GM18526 (cell line): ENCODE measurements around the gene GALNT7.

Experiments
- POLR2A ChIP-seq: IDR thresholded peaks from 3 replicates; pipeline ENCODE4 v1.6.1; 2011; ENCODE audit not compliant: insufficient read length; ENCODE audit errors: extremely low read depth

The GALNT7 gene

DNA sequence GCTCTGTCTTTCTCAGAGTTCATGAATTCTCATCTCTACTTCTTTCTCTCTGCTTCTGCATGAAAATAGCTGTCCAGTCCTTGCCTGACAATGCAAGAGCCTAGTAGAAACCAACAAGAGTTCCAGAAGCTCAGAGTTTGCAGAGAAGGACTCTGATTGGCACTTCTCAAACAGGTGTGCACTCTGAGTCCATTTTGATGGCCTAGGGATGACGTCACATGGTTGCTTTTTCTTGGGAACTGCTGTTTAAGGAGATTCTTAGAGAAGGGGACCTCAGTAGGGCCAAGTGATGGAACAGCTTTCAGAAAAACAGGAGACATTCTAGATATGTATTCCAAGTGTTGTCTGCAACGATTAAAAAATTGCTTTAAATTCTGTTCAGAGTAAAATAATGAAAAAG lies 108.7 kb downstream of the GALNT7 start:
- TF ChIP-seq POLR2A = no peak

DNA sequence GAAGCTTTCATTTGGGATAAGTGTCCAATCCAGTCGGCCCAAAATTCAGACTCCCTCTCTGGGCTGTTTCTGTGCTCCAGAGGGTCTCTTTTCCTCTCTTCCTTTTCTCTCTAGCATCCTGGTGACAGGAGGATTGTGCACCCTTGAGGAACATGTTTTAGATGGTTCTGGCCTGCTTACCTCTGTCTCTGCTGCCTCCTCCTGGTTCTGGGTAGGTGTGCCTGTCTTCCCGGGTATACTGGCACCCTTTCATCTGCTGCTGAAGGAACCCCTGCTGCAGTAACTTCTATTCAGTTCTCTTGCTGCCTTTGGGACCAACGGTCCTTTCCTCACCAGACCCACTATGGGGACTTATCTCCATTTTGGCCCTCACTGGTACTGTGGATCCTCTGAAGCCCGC lies 112.4 kb downstream of the GALNT7 start:
- TF ChIP-seq POLR2A = no peak

DNA sequence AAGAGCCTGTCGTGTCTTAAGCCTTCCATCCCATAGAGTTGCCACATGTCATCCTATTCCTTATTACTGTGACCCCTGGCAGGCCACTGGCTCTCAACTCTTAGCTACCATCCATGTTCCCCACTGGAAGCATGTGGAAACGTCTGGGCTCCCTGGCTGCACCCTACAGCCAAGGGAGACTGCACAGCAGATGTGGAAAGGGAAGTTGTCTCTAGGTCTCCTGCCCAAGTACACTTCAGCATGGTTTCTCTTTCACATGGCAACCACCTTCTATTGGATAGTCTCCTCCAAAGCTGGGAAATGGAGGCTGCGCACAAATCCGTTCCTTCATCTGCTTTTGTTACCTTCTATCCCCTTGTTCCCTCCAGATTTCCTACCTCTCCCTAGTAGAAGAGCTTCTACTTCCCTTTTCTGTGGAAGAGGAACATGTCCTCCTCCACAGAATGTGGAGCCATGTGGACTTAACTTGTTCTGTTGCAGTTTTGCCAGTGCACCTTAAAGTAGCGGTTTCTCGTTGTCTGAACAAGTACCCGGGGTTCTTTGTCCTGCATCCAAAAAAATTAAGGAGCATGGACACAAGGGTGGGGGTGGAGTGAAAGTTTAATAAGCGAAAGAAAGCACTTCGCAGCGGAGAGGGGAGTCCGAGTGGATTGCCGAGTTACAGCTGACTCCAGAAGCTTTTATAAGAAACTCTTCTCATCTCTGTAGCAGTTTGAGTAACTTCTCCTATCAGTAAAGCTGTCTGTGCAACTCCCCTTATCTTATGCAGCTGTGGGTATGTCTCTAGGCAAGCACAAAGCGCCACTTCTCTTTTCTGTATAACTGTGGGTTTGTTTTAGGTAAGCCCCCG lies 113.0 kb downstream of the GALNT7 start:
- no peak for TF ChIP-seq POLR2A

DNA sequence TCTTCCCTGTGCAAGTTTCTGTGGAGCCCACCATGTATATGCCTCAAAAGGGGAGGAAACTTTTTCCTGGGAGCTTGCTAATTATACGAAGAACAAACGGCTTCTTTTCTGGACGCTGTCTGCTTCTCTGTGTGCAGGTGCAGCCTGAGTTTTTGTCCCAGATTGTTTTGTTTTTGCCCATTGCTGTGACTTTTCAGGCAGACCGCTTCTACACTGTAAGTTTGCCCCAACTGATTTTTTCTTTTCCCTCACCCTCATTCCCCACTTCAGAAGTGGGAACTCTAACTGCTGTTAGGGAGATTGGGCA lies 113.6 kb downstream of the GALNT7 start:
- TF ChIP-seq POLR2A = no peak

- no peak for TF ChIP-seq POLR2A
Observed at GRCh38 chr4:173282626-173283025, 114.0 kb downstream of the GALNT7 start.

DNA sequence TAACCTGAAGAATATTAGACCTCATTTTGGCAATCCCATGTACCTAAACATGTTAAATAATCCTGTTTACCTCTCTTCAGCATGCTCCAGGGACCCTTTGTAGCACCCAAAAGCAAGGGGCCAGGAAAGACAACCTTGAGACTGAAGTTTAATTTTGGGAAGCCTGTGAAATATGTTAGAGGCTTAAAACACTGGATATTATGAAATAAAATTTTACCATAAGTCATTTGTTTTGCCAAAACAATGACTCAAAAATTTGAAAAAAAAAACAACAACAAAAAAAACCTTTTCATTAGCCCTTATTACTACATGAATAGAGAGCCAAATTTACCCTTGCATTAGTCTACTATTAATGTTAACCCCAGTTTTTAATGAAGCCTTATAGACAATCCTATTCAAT lies 115.9 kb downstream of the GALNT7 start:
- TF ChIP-seq POLR2A = no peak

GRCh38 chr4:173287486-173287885 lies 118.9 kb downstream of the GALNT7 start:
- TF ChIP-seq POLR2A = no peak

- no peak for TF ChIP-seq POLR2A
Observed at GRCh38 chr4:173288296-173288695, 119.7 kb downstream of the GALNT7 start.

DNA sequence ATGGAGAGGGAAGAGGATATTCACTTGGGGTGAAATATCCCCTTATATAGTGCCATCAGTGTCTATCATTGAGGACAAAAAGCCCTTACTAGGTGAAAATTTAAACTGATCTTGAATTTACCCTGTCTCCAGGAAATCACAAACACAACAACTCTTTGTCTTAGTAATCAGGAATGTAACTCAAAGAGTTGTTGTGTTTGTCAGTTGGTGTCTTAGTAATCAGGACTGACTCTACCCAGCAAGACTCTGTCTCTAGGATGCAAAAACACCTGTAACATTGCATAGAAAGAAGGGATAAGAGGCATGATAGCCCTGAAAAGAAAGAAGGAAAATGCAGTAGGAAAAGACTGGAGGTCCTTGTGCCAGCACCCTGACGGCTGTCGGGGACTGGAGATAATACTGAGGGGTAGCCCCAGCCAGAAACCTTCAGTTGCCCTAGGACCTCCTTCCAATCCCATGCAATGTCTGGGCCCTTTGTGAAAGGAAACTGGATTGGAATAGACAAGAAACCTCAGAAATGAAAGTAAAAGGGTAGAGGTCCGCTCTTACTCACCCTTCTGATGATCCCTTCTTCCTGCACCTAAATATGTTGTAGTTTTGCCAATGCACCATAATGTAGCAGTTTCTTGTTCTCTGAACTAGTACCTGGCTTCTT lies 120.2 kb downstream of the GALNT7 start:
- no peak for TF ChIP-seq POLR2A

GRCh38 chr4:173289353-173289727 lies 120.7 kb downstream of the GALNT7 start:
- no peak for TF ChIP-seq POLR2A

DNA sequence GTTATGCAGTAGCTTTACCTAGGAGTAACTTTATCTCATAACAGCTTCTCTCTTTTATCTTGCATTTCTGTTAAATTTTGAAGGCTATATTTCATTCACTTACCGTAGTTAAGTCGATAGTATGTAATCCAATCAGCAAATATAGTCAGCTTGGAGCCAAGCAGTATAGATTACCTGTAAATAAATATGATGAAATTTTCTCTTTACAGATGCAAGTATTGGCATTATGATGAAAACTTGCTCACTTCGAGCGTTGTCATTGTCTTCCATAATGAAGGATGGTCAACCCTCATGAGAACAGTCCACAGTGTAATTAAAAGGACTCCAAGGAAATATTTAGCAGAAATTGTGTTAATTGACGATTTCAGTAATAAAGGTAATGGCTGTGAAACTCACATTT lies 123.3 kb downstream of the GALNT7 start:
- no peak for TF ChIP-seq POLR2A

DNA sequence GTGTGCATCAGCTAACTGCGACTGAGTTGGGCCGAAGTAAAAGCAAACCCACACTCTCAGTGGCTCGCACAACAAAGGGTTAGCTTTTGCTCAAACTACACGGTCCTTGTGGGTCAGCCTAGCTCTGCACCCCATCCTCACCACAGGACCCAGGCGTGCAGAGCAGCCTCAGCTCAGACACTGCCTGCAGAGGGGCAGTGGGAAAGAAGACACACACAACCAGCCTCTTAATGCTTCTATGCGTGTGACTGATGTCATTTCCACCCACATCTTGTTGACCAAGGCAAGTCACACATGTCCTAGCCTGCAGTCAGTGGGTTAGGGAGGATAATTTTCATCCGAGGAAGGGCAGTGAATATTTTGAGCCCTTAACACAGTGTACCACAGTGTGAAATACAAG lies 125.1 kb downstream of the GALNT7 start:
- TF ChIP-seq POLR2A = no peak

GRCh38 chr4:173294444-173294843 lies 125.8 kb downstream of the GALNT7 start:
- TF ChIP-seq POLR2A = no peak

GRCh38 chr4:173301518-173302201 lies 133.0 kb downstream of the GALNT7 start:
- TF ChIP-seq POLR2A = no peak

DNA sequence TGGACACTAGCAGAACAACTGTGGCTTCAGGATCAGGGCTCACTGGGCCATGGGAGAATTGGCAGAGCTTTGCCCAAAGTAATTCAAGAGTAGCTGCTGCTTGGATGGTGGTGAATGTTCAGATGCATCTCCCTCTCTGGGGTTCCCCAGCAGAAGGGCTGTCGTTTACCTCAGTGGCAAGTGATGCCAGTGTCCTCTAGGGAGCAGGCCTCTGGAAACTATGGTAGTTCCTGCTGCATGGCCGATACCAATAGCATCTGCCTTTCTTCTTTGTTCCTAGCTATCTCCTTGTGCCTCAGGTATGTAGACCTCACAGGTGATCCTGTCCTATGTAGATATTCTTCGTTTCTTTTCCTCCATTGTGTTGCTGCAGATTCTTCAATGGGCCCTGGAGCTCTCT lies 139.2 kb downstream of the GALNT7 start:
- no peak for TF ChIP-seq POLR2A

DNA sequence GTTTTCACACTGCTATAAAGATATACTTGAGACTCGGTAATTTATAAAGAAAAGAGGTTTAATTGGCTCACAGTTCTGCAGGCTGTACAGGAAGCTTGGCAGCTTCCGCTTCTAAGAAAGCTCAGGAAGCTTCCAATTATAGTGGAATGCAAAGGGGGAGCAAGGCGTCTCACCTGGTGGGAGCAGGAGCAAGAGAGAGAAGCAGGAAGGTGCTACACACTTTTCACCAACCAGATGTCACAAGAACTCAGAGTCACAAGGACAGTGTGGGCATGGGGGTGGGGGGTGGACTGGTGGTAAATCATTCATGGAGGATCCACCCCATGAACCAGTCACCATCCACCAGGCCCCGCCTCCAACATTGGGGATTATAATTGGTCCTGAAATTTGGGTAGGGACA lies 142.8 kb downstream of the GALNT7 start:
- no peak for TF ChIP-seq POLR2A
